GM18499 (cell line): ENCODE results near the gene ESAM.
A peak's percentile ranks its signal among the peaks of the same experiment; 100 is the strongest.
"Not testable (repeated sequence)": the region's sequence is repeated elsewhere in the genome, so short reads cannot be mapped to it uniquely, and the experiment has no call there.

Source experiments
- ATAC-seq: cut with Tn5 transposase; IDR thresholded peaks from one replicate; pipeline ENCODE4 v1.9.1; 2021; ENCODE audit warnings: moderate number of reproducible peaks; ENCODE audit not compliant: insufficient read depth, unreplicated experiment

Gene ESAM

GRCh38 chr11:124776865-124777645 is 15.0 kb upstream of the ESAM start:
- no peak for ATAC-seq

DNA sequence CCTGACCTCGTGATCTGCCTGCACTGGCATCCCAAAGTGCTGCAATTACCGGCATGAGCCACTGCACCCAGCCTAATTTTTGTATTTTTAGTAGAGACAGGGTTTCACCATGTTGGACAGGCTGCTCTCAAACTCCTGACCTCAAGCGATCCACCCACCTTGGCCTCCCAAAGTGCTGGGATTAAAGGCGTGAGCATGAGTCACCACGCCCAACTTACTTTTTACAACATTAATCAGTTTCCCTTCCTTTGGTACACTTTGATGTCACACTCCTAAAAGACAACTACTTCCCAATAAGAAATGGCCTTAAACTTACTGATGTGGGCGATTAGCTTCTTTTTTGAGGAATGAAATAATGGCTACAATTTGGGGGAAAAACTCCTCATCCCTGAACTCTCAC is 8.9 kb upstream of the ESAM start:
- not testable (repeated sequence) for ATAC-seq

- ATAC-seq = no peak
These were observed 8.0 kb upstream of the ESAM start for GRCh38 chr11:124769806-124770774.

GRCh38 chr11:124768914-124769313 is 6.8 kb upstream of the ESAM start:
- ATAC-seq = no peak

GRCh38 chr11:124766156-124766555 is 4.1 kb upstream of the ESAM start:
- no peak for ATAC-seq

DNA sequence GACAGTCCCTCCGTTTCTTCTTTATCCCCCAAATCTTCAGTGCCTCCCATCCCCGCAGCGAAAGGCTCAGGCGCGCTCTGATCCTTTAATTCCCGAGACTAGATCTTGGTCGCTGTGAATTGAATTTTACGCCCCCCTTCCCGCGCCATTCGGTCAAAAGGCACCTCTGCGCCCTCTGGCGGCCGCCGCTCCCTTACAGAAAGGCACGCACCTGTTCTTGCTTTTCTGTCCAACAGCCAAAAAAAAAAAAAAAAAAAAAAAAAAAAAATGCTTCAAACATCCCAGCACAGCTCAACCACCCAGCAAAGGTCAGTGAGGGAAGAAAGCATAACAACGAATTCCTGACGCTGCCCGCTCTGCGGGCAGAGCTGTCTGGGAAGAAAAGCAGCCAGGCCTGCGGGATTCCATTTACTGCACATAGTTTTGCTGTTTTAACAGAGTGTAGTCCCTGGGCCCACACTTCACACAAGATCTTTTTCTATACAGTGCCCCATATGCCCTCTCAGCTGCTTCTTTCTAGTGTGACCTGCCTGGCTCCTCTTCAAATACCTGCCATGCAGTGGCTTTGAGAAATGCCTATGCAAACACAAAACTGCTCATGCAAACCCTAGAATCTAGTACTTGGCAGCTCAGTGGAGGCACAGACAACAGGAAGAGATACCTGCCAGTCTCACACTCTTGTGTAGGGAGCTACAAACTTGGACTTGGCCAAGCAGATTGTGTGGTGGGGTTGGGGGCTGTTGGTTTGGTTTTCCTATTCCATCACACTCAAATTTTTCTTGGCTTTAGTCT is 1.3 kb upstream of the ESAM start:
- ATAC-seq = no peak

- no peak for ATAC-seq
These were observed 600 bp upstream of the ESAM start for GRCh38 chr11:124762624-124763155.

GRCh38 chr11:124761301-124762104 is 587 bp downstream of the ESAM start:
- no peak for ATAC-seq

DNA sequence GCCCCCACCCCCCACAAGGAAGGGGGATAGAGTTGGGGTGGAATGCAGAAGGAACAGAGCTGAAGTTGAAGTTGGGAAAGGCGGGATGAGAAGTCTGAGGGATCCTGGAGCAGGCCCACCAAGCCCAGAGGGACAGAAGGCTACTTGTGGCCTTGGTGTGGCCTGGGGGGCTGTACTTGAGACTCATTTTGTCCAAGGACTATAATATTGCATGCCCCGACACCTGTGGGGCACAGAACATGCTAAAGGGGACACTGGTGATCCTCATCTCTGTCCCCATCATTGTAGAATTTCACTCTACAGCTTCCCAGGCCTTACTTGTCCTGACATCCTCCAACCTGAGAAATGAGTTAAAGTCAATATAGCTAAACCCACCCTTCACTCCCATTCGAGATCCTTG is 1.3 kb downstream of the ESAM start:
- no peak for ATAC-seq

DNA sequence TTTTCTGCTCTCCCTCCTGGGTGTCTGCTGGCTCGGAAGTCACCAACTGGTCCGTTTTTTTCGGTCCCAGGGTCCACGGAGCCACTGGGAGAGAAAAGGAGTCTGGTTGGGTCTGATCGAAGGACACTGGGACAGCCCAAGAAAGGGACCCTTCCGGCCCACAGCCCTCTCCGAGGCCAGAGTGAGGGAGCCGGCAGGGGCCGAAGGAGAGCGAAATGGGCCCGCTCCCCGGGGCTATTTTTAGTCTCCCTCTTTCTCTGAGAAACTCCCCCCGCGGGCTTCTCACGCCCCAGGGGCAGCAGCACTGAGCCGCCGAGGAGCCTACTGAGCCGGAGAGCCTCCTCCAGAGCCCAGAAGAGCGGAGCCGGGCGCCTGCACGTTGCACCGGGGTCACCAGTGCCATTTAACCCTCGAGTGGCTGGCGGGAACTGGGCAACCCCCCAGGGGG is 1.9 kb downstream of the ESAM start:
- no peak for ATAC-seq

DNA sequence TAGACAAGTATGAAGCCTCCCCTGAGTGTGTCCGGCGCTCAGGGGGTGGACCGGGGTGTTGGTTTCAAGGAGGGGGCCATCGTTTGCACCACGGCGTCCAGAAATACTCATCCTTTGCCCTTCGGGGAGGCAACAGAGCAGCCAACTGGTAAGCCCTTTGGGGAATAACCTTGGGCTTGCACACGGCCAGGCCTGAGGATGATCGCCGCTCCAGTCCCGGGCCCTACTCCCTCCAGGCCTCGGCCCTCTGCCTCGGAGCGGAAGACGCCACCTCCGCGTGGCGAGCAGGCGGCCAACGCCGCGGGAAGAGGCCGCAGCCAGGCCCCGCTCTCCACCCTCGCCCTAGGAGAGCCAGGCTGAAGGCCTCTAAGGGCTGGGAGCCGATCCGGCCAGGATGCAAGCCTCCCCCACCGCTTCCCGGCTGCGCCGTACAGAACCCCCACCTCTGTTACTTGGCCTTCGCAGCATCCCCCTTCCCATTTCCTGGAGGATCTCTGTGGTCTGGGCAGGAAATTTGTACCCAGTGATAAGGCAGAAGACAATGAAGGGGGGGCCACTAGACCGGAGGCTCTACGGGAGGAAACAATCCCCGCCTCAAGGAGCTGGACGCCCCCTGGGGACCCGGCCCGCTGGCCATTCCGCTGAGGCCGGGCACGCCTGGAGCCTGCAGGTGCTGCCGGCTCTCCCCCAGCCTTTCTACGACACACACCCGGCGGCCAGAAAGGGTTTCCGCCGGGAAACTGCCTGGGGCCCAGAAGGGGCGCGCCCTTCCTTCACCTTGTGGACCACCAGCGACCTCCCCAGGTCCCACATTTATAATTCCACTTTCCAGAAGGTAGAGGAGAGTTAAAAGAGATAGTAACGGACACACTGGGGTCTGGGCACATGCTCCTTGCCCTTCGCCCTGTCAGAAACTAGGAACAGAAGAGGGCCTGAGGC is 2.6 kb downstream of the ESAM start:
- no peak for ATAC-seq

- peak; percentile 52 for ATAC-seq
These were observed 3.5 kb downstream of the ESAM start for GRCh38 chr11:124758355-124759265.

GRCh38 chr11:124757320-124757719 is 4.8 kb downstream of the ESAM start:
- ATAC-seq = no peak

DNA sequence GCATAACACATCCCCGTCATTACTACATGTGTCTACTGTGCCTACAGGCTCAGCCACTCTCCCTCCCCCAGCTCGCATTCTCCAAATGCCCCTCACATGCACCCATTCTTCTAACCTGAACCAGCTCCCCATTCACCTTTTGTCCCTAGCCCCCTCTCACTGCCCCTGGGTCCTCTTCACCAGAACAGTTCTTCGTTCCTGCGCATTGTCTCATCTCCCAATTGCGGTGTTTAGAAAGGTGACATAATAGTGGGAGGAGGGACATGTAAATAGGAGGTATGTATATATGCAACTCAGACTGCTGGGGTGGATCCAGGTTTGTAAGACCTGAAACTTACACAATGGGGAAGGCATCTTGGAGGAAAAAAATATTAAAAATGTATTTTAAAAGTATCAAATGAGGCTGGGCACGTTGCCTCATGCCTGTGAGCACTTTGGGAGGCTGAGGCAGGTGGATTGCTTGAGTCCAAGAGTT is 5.3 kb downstream of the ESAM start:
- no peak for ATAC-seq

DNA sequence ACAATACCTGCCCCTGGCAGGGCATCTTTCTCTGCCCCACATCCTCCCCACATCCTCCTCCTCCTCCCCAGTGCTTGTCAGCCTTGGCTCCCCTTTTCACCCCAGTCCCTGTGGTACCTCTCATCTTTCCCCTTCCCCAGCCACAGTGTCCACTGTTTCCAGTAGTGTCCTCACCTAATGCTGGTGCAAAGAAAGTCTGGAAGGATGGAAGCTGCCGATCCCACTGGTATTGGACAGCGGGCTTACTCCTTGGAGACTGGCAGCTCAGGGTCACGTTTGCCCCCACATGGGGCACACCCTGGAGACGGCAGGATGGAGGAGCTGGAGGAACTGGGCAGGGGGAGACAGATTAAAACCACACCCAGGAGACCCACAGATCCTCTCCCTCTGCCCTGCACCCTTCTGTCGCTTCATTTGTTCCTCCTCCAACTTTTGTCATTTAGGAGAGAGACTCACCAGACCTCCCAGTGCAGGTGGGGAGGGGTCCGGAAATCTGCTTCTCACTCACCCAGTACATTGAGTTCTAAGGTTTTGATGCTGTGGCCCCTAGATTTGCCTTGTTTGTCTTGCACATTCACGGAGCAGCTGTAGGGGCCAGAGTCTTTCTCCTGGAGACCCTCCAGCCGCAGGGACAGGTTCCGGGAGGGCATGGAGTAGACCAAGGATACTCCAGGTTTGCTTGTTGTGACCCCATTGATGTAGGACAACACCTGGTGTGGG is 5.9 kb downstream of the ESAM start:
- ATAC-seq = no peak

GRCh38 chr11:124754710-124755109 is 7.4 kb downstream of the ESAM start:
- ATAC-seq = no peak

DNA sequence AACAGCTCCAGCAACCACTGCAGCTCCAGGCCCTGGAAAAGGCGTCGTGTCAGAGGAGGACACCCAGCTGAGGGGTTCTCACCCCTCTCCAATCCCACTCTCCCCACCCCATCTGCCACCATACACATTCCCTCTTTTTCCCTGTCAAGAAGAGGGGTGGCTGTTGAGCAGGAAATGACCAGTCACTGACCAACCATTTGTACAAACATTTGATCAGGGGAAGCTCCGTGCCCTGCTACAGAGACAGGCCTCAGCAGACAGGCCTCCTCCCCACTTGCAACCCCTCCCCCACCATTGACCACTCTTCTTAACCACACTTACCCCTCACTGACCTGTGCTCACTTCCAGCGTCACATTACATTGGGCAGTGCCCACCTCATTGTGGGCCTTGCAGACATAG is 7.8 kb downstream of the ESAM start:
- ATAC-seq = no peak
